MCF 10A (cell line): ENCODE measurements around the gene LAMC1. TPM values are rescaled to one million over a fixed set of nuclear protein-coding genes. Genes with fewer than 3 reads are reported as not detected.

ENCODE experiments used
- BruUV-seq: library from RNA; stranded (reverse); fragments of 400-500 nt; replicated peaks from 2 replicates; lab custom pipeline; 2021; lab: Mats Ljungman, UMichigan
- CTCF ChIA-PET: fragments of 300-600 bp; sonication (Branson Sonifier 250); formaldehyde crosslinking; extraction: SDS; loops from one replicate; lab custom pipeline; 2021; ENCODE audit warnings: antibody characterized with exemption, inconsistent platforms; lab: Yijun Ruan, JAX
- POLR2A ChIA-PET: fragments of 300-600, 350-650 bp; sonication (Branson Sonifier 250); formaldehyde crosslinking; extraction: SDS; loops from one replicate; lab custom pipeline; 2020; ENCODE audit warnings: antibody characterized with exemption, inconsistent platforms; lab: Yijun Ruan, JAX
- DNase-seq: peaks from one replicate; pipeline ENCODE4 v3.0.0-alpha.2; 2018; ENCODE audit not compliant: unreplicated experiment
- H3K27ac Mint-ChIP-seq: one replicate; pipeline ENCODE4 v1.8.0; 2022; ENCODE audit warnings: mild to moderate bottlenecking, low read depth, mixed read lengths; ENCODE audit not compliant: unreplicated experiment
- H3K27me3 Mint-ChIP-seq: one replicate; pipeline ENCODE4 v1.8.0; 2022; ENCODE audit warnings: mixed read lengths; ENCODE audit not compliant: insufficient read depth, unreplicated experiment
- H3K36me3 Mint-ChIP-seq: one replicate; pipeline ENCODE4 v1.8.0; 2022; ENCODE audit warnings: mild to moderate bottlenecking, moderate library complexity, mixed read lengths; ENCODE audit not compliant: insufficient read depth, unreplicated experiment
- H3K4me1 Mint-ChIP-seq: one replicate; pipeline ENCODE4 v1.8.0; 2022; ENCODE audit warnings: mixed read lengths; ENCODE audit not compliant: insufficient read depth, unreplicated experiment
- H3K4me3 Mint-ChIP-seq: one replicate; pipeline ENCODE4 v1.8.0; 2022; ENCODE audit warnings: mild to moderate bottlenecking, moderate library complexity, mixed read lengths; ENCODE audit not compliant: unreplicated experiment
- H3K9me3 Mint-ChIP-seq: one replicate; pipeline ENCODE4 v1.8.0; 2022; ENCODE audit warnings: mixed read lengths; ENCODE audit not compliant: unreplicated experiment
- intact Hi-C: fragments of 100-400 bp; cut with micrococcal nuclease; formaldehyde crosslinking; loops from 2 replicates; pipeline ENCODE4 v1.14.1; 2022
- total RNA-seq: library from RNA; stranded (reverse); gene quantifications from 2 replicates; pipeline ENCODE4 v1.2.3, GENCODE V29; 2022
- TF ChIP-seq, protein P1 (sequence below): fragments of 200-600 bp; IDR thresholded peaks from one replicate; pipeline ENCODE4 v1.8.0; 2022; ENCODE audit warnings: antibody characterized with exemption, mild to moderate bottlenecking; ENCODE audit not compliant: unreplicated experiment

LAMC1 gene
- total RNA-seq, 1 experiment from 2014 or later: 179 TPM

DNA sequence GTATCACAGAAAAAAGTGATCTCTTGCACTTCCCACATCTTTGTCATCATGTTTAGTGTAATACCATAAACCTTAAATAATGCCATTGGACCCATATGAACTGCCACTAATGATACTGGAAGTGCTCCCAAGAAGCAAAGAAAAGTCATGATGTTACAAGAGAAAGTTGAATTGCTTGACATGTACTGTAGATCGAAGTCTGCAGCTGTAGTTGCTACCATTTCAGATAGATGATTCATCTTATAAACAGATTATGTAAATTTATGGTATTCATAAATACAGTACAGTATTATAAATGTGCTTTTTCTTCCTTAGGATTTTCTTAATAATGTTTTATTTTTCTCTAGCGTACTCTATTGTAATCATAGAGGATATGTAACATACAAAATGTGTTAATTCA lies 132.7 kb downstream of the LAMC1 start:
- ChIA-PET POLR2A (interaction anchor here (0.8 kb wide), 1 partner anchor 18 kb away, joined by 3 read pairs; no protein-coding TSS in a partner anchor), CTCF (interaction anchor here (0.6 kb wide), 2 partner anchors 31 to 274 kb away, joined by 3 read pairs; no protein-coding TSS in a partner anchor)
- peaks cover 17% of the 10 kb centered on the region for H3K4me1 Mint-ChIP-seq
- no peaks in the 10 kb centered on the region for H3K9me3 Mint-ChIP-seq
- H3K27ac Mint-ChIP-seq: no peak overlapping the region
- H3K36me3 Mint-ChIP-seq: peaks cover 6% of the 10 kb centered on the region
- H3K27me3 Mint-ChIP-seq: no peaks in the 10 kb centered on the region
- TF ChIP-seq, protein P1, sequence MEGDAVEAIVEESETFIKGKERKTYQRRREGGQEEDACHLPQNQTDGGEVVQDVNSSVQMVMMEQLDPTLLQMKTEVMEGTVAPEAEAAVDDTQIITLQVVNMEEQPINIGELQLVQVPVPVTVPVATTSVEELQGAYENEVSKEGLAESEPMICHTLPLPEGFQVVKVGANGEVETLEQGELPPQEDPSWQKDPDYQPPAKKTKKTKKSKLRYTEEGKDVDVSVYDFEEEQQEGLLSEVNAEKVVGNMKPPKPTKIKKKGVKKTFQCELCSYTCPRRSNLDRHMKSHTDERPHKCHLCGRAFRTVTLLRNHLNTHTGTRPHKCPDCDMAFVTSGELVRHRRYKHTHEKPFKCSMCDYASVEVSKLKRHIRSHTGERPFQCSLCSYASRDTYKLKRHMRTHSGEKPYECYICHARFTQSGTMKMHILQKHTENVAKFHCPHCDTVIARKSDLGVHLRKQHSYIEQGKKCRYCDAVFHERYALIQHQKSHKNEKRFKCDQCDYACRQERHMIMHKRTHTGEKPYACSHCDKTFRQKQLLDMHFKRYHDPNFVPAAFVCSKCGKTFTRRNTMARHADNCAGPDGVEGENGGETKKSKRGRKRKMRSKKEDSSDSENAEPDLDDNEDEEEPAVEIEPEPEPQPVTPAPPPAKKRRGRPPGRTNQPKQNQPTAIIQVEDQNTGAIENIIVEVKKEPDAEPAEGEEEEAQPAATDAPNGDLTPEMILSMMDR: no peak
- intact Hi-C loops: no loop called here
- no peak overlapping the region for H3K4me3 Mint-ChIP-seq
- BruUV-seq: no TSS peak
- DNase-seq: no peak

DNA sequence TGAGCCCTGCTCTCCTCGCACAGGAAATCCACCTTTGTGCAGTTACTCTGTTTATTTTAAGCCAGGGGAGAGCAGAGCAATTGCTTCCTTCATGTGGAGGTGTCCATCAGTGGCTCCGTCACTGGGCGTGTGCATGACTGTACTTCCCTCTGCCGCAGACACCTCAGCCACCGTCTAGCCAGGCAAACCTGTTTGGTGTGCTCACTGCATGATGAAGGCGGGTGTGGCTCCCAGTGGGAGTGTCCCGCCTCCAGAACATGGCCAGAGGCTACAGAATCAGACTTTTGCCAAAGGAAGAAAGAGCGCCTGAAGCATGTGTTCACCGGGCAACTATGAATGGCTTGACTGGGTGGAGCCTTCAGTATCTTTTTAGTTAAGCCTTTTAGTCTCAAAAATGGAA lies 136.7 kb downstream of the LAMC1 start:
- intact Hi-C loops: loop anchor here (1.0 kb wide), 3 partner anchors 21 to 198 kb away; partner anchors contain the start of gene LAMC2

DNA sequence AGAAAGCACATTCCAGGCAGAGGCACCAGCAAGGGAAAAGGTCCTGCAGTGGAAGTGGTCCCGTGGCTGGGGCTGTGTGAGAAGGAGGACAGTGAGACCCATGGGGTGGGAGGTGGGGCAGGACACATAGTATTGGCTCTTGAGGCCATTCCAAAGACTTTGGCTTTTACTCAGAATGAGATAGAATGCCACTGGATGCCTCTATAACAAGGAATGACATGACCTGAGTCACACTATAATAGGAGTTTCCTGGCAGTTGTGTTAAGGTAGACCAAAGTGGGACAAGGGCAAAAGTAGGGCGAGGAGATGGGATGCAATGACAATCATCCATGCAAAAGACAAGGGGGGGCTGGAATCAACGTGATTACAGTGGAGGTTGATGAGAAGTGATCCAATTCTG lies 138.2 kb downstream of the LAMC1 start:
- DNase-seq: no peak
- no peak overlapping the region for H3K27ac Mint-ChIP-seq
- ChIA-PET CTCF (interaction anchor here (0.6 to 2.0 kb wide), 8 partner anchors 13 to 199 kb away, joined by 3 to 8 read pairs (median 3); no protein-coding TSS in a partner anchor), POLR2A (interaction anchor here (0.7 to 8.0 kb wide), 10 partner anchors 12 to 597 kb away, joined by 3 to 69 read pairs (median 6); partner anchors contain the start of gene LAMC2)
- BruUV-seq: no TSS peak
- peaks cover 29% of the 10 kb centered on the region for H3K4me1 Mint-ChIP-seq
- intact Hi-C loops: no loop called here
- TF ChIP-seq, protein P1: no peak
- no peak overlapping the region for H3K4me3 Mint-ChIP-seq
- H3K9me3 Mint-ChIP-seq: no peaks in the 10 kb centered on the region
- H3K27me3 Mint-ChIP-seq: no peaks in the 10 kb centered on the region
- H3K36me3 Mint-ChIP-seq: peaks cover 6% of the 10 kb centered on the region

More for the DNA sequence above, 136.7 kb downstream of the LAMC1 start:
- no TSS peak for BruUV-seq
- ChIA-PET POLR2A (interaction anchor here (0.6 to 8.0 kb wide), 14 partner anchors 11 to 225 kb away, joined by 3 to 69 read pairs (median 5); partner anchors contain the start of gene LAMC2), CTCF (interaction anchor here (0.6 to 1.4 kb wide), 6 partner anchors 16 to 153 kb away, joined by 3 to 6 read pairs (median 4); no protein-coding TSS in a partner anchor)
- Mint-ChIP-seq H3K4me3 (peak overlapping the region; percentile 48), H3K4me1 (peaks cover 27% of the 10 kb centered on the region), H3K36me3 (peaks cover 6% of the 10 kb centered on the region), H3K27ac (no peak overlapping the region), H3K27me3 (no peaks in the 10 kb centered on the region), H3K9me3 (no peaks in the 10 kb centered on the region)
- TF ChIP-seq, protein P1: no peak
- peak; percentile 99 for DNase-seq

GRCh38 chr1:183163316-183163715 lies 140.1 kb downstream of the LAMC1 start:
- intact Hi-C loops: no loop called here
- TF ChIP-seq, protein P1: no peak
- CTCF ChIA-PET: interaction anchor here (0.7 to 2.5 kb wide), 4 partner anchors 22 to 97 kb away, joined by 3 to 9 read pairs (median 6); no protein-coding TSS in a partner anchor
- Mint-ChIP-seq H3K27ac (no peak overlapping the region), H3K27me3 (no peaks in the 10 kb centered on the region), H3K4me3 (no peak overlapping the region), H3K36me3 (peaks cover 6% of the 10 kb centered on the region), H3K4me1 (peaks cover 29% of the 10 kb centered on the region), H3K9me3 (no peaks in the 10 kb centered on the region)
- peak; percentile 97 for DNase-seq
- no TSS peak for BruUV-seq
- POLR2A ChIA-PET: interaction anchor here (0.6 to 8.0 kb wide), 15 partner anchors 16 to 319 kb away, joined by 3 to 69 read pairs (median 6); partner anchors contain the start of gene LAMC2
